Astrocyte of the hippocampus (primary cell): ENCODE measurements around the gene OR52H1.
"Not testable (repeated sequence)": the region's sequence is repeated elsewhere in the genome, so short reads cannot be mapped to it uniquely, and the experiment has no call there.

Experiments used
- DNase-seq: peaks from one replicate; pipeline ENCODE4 v3.0.0; 2011; ENCODE audit warnings: low read depth, low spot score

The OR52H1 gene

DNA sequence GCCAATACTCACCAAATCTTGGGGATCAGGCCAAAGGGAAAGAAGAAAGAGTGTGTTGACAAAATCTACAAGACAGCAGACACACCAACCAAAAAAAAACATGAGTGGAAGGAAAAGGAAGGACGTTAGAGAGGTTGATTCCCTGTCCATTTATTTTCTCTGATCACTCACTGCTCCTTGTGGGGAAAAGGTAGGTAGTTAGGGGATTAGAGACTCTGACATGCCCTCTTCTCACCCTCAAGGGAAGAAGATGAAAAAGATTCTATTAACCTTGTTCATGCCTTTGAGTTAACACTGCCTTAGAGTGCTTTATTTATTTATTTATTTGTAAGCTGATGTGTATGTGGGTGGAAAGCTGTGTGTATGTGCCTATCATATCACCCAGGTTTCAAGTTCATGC is at the start of gene OR52H1:
TSS of gene OR52H1 (minus strand) at position 101 of the 400 bp plus-strand sequence. CDS start 3,035 bp downstream, outside the sequence.
- no peak for DNase-seq

DNA sequence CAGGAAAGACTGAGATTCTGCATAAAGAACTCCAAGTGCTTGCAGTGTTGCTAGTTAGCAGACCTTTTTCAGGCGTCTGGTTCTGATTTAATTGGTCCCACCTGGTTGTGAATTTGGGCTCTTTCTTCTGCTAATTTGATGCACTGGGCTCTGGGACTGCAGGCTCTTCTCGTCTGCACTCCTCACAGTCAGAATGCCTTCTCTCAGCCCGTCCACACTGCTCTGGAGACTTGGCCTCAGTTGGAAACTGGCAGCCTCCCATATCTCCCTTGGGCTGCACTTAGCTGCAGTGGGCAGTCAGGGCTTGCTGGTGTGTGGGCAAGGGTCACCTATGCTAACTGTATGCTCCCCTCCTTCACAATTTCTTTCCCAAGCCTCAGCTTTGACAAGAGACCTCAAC is 49.6 kb upstream of the OR52H1 start:
- peak; percentile 34 for DNase-seq

DNA sequence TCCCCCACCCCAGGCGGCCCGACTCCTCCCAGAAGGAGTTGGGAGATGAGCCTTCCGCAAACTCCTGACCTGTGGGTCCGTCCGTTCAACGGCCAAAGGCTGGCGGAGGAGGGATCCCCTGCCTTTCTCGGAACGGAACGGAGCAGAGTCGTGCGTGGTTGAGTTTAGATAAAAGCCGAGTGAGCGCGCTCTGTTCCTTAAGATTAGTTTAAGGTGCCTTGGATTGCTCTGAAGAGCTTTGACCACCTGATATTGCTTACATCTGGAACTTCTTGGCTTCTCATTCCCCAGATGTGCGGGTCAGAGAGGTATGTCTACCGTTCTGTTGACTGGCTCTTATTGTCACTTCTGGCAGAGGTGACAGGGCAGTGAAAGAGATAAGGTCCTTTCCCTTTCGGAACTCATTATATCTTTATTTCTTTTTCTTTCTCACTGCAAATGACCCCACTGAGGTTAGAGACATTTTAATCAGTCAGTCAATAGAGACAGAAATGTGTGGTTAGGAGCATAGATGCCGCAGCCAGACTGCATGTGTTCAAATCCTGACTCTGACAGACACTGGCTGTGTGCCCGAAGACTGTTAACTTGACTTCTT is 48.4 kb upstream of the OR52H1 start, which contains the start of gene TRIM6:
TSS of gene TRIM6 (plus strand) at position 31 of the 595 bp plus-strand sequence. CDS start at position 292, 261 bp downstream.
- DNase-seq = peak; percentile 62

DNA sequence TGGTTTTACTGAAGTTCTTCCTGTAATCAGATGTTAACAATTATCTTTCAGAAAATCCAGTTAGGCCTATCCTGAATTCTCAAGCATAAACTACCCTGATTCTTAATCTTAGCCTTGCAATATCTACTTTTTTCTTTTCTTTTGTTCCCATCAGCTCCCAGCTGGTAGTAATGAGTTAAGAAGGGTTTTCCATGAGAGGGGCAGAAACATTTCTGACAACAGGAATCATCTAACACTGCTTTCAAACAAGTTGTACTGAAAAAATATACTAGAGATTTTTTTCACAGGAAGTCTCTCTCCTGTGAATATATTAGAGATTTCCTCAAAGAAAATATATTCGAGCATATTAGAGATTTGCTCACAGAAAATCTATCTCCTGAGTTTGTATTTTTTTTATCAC is 44.8 kb upstream of the OR52H1 start:
- no peak for DNase-seq

DNA sequence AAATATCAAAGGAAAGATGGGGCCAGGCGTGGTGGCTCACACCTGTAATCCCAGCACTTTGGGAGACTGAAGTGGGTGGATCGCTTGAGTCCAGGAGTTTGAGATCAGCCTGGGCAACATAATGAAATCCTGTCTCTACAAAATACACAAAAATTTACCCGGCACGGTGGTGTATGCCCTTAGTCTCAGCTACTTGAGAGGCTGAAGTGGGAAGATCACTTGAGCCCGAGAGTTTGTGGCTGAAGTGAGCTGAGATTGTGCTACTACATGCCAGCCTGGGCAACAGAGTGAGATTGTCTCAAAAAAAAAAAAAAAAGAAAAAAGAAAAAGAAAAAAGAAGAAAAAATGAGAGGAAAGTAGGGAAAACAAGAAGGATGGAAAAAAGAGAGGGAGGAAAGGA is 44.3 kb upstream of the OR52H1 start:
- DNase-seq = no peak

DNA sequence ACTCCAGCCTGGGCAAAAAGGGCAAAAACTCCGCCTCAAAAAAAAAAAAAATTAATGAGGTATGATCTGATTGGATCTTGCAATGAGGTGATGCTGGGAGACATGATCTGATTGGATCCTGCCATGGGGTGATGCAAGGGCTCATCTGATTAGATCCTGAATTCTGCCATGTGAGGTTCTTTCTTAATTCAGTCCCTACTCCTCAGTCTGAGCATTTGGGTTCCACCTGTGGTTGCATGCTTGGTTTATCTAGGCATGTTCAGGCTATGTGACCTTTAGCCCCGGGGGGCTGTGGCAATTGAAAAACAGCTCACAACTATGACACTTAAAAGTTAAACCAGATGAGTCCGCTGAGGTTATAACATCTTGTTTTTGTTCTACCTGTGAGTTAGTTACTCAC is 43.3 kb upstream of the OR52H1 start:
- no peak for DNase-seq

DNA sequence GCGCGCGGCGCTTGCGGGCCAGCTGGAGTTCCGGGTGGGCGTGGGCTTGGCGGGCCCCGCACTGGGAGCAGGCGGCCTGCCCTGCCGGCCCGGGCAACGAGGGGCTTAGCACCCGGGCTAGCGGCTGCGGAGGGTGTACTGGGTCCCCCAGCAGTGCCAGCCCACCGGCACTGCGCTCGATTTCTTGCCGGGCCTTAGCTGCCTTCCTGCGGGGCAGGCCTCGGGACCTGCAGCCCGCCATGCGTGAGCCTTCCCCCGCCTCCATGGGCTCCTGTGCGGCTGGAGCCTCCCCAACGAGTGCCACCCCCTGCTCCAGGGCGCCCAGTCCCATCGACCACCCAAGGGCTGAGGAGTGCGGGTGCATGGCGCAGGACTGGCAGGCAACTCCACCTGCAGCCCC is 41.6 kb upstream of the OR52H1 start:
- not testable (repeated sequence) for DNase-seq

DNA sequence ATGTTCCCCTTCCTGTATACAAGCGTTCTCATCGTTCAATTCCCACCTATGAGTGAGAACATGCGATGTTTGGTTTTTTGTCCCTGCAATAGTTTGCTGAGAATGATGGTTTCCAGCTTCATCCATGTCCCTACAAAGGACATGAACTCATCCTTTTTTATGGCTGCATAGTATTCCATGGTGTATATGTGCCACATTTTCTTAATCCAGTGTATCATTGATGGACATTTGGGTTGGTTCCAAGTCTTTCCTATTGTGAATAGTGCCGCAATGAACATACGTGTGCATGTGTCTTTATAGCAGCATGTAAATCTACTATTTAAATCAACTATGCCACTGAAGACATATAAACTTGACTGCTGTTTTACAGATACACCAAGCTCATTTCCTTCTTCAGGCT is 36.1 kb upstream of the OR52H1 start:
- not testable (repeated sequence) for DNase-seq

DNA sequence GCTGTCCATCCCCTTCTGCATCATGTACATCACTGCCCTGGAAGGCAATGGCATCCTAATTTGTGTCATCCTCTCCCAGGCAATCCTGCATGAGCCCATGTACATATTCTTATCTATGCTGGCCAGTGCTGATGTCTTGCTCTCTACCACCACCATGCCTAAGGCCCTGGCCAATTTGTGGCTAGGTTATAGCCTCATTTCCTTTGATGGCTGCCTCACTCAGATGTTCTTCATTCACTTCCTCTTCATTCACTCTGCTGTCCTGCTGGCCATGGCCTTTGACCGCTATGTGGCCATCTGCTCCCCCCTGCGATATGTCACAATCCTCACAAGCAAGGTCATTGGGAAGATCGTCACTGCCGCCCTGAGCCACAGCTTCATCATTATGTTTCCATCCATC is 32.7 kb upstream of the OR52H1 start:
- DNase-seq = no peak

DNA sequence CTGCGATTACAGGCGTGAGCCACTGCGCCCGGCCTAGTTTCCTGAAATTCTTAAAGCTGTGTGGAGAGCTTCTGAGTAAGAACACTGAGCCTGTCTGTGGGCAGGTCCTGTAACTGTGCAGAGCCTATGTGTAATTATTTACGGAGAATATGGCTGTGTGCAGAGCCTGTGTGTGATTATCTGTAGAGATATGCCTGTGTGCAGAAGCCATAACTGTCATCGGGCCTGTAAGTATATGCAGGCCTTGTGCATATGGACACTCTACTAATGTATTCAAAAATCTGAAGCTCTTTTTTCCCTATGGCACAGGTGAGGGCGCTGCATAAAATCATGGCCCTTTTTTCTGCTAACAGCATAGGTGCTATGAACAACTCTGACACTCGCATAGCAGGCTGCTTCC is 32.2 kb upstream of the OR52H1 start, which contains the start of gene OR52B6:
TSS of gene OR52B6 (plus strand) at position 301 of the 400 bp plus-strand sequence. CDS start at position 301, 0 bp downstream.
- no peak for DNase-seq

DNA sequence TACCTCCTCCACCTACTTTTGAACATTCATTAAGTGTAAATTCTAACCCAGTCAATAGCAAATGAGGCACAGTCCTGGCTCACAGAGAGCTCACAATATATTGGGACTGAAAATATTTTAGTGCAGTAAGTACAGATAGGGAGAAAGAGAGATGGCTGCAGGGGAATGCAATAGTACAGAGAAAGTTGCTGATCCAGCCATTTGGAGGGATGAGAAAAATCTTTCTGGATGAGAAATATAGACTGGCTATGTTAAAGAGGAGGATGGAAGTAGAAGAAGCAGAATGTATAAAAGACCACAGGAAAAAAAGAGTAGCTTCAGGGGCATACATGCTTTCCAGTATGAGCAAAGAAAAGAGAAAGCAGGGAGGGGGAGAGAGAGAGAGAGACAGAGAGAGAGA is 28.8 kb upstream of the OR52H1 start:
- no peak for DNase-seq

DNA sequence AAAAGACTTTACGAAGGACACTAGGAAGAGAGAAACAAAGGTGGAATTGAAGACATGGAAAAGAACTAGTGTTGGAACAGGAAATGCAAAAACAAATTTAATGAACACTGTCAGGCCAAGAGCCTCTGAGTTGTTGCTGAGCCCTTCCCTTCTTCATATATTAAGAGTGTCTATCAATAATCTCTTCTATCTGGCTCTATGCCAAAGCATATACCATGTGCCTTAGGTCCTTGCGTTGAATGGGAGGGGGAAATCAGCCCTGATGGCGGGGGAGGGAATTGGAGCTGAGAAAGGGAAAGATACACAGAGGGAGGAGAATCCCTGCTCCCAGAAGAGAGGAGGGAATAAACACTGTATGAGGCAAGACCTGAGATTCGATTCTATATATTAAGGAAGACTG is 26.8 kb upstream of the OR52H1 start:
- no peak for DNase-seq

DNA sequence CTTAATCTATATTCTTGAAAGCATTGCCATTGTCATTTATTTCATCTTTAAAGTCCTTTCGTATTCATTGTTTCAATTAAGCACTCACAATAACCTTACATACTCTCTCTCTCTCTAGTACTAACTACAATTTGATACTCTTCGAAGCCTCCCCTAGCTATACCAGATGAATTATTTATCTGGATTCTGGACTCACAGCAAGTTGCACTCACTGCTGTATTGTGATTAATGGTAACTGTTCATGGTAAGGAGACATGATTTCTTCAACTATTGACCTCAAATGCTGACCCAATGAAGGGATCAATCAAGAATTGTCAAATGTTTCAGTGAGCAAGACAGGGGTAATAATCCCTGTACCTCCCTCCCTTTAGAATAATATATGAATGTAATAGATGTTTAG is 26.3 kb upstream of the OR52H1 start:
- DNase-seq = no peak

DNA sequence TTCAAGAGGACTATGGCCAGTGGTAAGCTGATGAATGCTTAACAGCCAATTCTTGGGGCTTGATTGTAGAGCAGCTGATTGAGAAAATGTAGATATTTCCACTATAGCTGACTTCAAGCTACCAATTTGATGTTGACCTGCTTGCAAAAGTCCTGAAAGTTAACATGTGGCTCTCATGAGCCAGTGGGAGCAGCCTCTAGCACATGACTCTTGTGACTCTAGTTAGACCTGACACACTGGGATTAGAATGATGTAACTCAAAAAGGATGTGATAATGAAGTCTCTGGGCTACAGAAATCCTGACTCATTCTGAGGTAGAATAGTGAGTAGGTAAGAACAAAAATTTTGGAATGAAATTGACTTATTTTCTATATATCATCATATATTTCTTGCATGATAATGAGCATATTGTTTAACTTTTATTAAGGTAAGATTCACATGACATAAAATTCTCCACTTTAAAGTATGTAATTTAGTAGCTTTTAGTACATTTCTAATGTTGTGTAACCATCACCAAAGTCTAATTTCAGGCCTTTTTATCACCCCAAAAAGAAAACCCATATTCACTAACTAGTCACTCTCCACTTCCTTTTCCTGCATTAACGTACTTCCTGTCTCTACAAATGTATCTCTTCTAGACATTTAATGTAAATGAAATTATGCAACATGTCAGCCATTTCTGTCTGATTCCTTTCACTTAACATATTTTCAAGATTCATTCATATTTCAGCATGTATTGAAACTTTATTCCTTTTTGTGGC is 16.1 kb upstream of the OR52H1 start:
- DNase-seq = peak; percentile 13

DNA sequence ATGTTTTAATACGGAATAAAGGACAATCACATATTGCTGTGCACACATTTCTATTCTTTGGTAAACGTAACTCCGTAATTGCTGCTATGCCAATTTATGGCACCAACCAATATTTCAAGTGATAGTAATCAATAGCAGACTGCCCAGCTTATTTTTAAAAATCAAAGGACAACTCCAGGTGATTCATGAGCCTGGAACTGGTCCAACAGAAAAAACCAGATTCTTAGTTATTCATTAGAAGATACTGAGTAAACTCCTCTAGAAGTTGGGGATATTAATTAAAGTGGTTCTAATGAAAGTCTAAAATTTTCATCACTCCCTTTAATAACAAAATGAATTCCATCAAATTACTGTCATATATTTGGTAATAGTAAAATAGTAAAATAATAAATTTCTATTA is 9.4 kb upstream of the OR52H1 start:
- DNase-seq = no peak

DNA sequence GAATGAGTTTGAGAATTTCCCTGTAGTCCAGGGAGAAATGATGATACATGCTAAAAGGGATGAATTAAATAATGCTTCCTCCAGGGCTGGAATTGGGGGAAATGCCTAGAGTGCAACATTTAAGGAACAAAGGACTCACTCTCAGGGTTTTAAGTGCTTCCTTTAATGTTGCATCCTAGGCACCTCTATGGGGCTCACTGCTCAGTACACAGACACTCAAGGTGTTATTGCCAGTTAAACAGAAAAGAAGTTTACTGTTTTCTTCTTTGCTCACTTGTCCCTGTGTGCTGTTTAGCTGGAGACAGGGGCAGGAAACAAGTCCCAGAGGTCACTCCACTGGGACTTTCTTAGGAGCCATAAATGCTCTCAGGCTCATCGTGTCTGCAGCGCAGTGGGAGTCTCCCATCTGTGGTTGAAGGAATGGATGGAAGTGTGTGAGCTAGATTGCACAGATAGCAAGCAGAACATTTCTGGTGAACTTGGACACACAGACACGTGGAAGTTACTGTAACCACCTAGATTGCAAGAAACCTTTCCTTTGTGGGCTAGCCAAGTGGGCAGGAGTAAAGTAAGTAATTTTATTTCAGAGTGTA is 8.4 kb upstream of the OR52H1 start:
- DNase-seq = no peak

DNA sequence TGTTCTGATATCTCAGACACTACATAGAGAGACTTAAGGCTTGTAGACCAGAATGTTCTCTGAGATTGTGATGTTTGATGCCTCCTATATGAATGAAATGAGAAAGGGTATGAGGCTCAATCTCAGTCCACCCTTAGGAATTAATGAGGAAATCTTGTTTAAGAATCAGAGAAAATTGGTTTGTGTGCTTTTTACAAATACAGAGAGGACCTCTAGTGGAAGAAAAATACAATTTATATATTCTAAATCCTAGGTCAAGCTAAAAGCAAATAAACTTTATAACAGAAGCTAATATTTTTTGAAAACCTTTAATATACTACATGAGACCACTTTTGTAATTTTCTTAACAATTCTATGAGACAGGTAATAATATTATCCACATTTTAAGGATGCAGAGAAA is 5.0 kb upstream of the OR52H1 start:
- DNase-seq = no peak

DNA sequence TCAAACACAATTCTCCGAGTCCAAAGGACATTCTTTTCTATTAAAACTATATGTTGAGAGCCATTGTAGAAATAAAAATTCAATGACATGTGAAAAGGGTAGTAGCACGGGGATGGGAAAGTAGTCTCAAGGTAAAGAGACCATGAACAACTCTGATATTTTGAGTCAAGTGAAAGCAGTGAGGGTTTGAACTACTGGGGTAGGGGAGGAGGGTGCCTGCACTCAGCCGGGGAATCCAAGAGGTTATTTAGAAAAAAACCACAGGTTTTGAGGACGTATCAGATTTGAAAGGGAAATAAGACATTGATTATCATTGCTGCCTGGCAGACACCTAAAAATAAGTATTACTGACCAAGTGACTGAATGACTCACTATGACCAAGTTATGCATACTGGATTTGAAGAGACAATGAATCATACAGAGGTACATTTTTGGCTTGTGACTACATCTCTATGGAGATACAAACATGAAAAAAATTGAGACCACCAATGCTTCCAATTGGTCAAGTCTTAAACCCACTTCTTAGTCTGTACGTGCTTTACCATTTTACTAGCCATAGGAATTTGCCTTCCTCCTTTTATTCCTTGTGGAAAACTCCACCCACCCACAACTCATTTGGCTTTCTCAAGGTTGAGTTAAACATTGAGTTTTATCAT is 2.2 kb upstream of the OR52H1 start:
- DNase-seq = peak; percentile 62

DNA sequence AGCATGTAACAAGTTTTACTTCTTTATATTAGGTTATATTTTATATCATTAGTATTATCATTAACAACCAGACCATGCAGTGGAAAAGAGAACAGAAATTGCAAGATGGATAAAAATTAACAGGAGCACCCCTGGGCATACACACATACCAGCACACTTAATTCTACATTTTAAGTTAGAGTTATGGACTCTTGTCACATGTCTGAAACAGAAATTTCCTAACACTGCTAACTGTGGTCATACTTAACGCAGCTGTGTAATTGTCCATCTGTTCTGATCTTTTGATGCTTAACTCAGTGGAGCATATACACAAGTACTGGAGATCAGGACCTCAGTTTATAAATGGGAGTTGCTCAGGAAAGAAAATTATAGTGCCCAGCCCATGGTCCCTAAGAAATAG is 358 bp downstream of the OR52H1 start:
- DNase-seq = no peak

DNA sequence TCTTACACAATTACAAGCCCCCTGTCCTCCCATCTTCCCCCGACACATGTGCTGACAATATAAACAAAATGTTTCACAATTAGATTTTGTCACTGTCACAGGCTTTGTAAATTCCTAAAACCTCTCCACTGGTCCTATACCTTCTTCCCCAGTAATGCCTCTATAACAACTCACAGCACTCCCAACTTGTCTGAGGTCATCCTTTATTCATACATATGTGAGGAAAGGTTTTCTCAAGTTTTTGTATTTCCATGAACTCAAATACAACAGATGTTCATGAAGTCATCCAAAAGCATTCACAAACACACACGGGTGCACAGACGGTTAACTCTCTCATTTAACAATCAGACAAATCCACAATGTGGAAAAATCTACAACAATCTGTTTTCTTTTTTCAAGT is 1.9 kb downstream of the OR52H1 start:
- DNase-seq = no peak

DNA sequence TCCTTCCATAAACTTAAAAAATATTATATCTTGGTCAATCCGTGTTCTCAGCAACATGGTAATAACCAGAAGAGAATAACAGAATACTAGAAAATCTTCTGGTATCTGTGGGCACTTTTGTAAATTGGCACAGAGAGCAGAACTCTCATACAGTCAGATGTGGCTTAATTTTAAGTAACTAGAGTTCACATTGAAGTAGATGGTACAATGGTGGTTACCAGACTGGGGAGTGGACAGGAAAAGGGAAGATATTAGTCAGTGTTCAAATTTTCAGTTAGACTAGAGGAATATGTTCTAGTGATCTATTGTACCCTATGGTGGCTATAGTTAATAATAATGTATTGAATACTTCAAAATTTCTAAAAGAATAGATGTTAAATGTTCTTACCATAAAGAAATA is 6.9 kb downstream of the OR52H1 start:
- DNase-seq = no peak

DNA sequence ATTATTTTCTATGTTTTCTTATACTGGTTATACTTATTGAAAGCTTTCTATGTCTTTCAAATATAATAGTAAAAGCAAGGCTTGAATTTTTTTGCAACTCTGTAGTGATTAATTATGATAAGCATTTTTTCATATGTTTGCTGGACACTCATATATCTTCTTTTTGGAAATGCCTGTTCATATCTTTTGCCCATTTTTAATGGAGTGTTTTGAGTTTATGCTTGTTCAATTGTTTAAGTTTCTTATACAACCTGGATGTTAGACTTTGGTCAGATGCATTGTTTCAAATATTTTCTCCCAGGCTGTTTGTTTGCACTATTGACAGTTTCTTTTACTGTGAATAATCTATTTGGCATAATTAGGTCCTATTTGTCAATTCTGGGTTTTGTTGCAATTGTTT is 11.9 kb downstream of the OR52H1 start:
- no peak for DNase-seq
